Activated T-helper 1 cell treated with anti-CD3 and anti-CD28 coated beads, Interleukin-2, amount 50 U/mL, for 16 hours (primary cell): ENCODE results near the gene CADPS.

Experiments used
- DNase-seq, 2 donors: peaks; one replicate each; pipeline ENCODE4 v3.0.0-alpha.2; 2020; ENCODE audit warnings: low read depth in 1 of 2, low spot score in 1 of 2

CADPS gene

DNA sequence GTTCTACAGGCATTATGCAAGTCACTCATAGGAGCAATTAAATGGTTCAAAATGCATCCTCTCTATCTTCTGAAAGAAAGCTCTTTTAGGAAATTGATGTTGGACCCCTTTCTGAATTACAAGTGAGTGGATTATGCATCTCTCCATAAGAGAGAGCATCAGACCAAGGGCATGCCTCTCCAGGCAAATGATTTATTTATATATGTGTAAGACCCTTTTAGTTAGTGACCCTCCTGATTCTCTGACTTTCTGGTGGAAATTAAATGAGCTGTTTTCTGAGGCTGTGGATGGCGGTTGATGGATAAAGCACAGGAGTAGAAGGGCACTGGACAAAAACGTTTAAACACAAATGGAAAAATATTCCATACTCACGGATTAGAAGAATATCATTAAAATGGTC lies 62.6 kb downstream of the CADPS start:
- DNase-seq: no peak

DNA sequence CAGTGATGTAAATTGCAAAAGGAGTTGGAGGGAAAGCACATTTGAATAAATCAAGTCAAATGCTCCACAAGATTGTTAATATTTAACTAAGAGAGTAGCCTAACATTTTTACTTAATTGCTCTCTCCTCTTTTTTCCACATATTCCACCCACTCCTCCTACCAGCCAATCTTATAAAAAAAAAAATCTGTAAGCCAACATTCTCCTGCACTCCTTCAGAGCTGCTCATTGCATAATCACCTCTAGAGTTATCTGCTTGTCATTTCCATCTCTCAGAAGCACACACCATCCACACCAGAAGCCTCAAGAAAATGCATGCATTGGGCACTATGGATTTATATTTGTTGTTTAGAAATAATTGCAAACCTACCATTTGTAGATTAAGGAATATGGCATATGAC lies 64.1 kb downstream of the CADPS start:
- no peak for DNase-seq

DNA sequence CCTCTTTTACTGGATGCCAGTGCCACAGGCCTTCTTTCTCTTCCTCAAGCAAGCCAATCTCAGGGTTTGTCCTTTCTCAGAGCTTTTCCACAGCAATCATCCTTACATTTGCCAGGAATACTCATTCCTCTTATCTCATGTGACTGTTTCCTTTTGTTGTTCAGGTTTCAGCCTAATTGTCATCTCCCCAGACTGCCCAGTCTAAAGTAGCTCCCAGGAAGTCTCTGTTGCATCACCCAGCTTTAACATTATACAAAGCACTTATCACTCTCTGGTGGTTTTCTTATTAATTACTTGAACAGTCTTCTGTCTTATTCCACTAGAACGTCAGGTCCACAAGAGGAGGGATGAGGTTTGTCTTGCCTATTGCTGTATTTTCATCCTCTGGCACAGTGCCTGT lies 65.8 kb downstream of the CADPS start:
- DNase-seq: no peak

DNA sequence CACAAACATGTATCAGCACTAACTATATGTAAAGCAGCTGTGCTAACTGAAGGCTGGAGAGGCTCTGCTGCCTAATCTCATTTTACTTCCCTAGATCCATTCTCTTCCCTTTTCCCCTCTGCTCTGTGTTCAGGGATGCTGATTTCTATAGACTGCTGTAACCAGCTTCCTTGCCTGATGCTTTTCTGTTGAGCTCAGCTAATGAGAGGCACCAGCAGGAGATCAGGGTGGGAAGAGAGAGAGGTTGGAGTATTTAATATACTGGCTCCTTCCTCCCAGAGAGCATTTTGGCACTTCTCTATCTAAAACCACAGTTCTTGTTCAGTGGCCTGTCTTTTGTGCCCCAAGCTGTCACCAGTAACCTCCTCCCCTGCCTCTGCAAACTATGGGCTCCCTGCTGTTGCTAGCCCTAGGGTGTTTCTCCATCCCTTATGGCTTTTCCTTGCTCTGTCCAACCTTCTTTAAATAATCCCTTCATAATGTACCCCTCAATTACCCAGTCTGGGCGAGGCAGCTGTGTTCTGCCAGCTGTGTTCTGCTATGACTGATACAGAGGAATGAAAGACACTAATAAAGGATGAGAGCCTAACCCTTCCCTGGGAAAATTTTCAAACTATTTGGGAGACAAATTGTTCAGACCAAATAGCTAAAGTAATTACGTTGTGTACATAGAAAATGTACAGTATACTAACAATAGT lies 69.5 kb downstream of the CADPS start:
- DNase-seq: no peak

DNA sequence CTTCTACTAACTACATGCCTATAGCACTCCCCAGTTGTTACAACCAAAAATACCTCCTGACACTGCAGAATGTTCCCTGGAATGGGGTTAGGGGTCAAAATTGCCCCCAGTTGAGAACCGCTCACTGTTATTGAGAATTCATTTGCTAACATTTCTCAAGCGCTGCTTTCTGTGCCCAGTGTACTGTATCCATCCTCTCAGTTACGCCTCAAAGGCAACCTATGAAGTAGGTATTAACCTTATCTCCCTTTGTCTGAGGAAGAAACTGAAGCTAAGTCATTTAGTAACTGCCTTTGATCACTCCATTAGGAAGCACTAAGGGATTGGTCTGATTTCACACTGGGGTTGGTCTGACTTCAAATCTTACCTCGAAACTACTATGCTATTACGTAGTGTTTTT lies 70.1 kb downstream of the CADPS start:
- no peak for DNase-seq

DNA sequence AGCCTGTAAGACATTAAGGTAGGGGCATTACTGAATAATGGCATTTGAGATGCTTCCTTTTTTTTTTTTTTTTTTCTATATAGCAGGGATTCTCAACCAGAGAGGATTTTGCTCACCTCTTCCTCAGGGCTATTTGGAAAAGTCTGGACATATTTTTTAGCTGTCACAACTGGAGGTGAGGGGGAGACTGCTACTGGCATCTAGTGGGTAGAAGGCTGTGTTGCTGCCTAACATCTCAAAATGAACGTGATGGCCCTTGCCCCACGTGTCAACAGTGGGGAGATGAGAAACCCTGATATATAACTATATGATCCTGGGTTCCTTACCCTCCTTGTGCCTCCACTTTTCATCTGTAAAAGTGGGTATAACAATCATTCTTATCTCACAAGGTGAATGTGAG lies 71.9 kb downstream of the CADPS start:
- DNase-seq: no peak

DNA sequence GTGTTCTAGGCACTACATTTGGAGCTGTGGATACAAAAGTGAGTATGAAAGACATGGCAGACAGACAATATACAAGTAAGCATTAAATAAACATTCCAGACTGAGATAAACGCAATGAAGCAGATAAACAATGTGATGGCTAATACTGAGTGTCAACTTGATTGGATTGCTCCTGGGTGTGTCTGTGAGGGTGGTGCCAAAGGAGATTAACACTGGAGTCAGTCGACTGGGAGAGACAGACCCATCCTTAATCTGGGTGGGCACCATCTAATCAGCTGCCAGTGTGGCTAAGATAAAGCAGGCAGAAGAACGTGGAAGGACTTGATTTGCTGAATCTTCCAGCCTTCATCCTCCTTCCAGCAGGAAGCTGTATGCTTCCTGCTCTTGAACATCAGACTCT lies 77.2 kb downstream of the CADPS start:
- no peak for DNase-seq

DNA sequence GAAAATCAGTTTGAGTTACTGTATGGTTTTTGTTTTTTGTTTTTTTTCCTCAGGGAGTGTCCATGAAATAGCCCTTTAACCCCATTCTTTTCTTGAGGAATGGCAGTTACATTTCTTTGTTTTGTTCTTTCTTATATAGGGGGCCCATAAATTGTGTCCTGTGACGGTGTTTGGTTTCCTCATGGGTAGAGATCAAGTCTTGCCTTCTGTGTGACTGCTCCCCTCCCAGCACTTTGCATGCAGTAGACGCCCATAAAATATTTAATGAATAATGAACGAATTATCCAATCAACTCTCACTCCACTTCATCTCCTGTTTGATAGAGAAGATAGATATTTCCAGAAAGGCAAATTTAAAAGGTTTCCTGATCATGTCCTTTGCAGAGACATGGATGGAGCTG lies 78.1 kb downstream of the CADPS start:
- DNase-seq: no peak

DNA sequence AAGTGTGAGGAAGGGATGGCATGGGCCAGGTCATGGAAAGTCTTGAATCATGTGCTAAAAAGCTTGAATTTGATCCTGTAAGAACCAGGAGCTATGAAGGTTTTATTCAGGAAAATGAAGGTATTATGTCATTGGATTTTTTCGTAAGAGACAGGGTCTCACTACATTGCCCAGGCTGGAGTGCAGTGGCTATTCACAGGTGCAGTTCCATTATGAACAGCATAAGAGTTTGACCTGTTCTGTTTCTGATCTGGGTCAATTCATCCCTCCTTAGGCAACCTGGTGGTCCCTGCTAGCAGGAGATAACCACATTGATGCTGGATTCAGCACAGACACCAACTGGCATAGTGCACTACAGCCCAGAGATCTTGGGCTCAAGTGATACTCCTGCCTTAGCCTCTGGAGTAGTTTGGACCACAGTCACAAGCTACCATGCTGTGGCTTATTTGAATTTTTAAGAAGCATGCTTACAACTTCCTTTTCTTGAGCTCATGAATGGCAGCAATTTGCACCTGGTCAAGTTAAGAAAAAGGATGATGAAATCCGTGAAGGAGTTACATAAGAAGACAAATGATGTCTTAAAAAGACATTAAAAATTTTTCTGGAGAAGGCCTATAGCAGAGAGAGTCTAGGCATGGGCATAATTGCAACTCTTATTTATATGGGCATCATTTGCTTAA lies 79.1 kb downstream of the CADPS start:
- no peak for DNase-seq

DNA sequence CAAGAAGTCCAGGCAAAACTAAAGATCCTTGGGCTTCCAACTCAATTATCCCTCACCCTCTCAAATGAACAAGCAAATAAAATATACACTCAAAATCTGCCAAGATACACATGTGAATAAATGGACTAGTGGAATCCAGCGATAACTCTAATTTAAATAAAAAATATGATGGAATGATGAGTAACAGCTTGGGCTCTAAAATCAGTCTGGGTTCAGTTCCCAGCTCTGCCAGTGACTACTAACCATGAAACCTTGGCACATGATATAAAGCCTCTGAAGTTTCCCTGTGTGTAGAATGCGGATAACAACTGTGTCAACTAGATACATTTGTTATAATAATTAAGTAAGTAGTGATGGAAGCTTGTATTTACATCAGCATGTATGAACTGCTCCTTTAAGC lies 81.3 kb downstream of the CADPS start:
- no peak for DNase-seq

DNA sequence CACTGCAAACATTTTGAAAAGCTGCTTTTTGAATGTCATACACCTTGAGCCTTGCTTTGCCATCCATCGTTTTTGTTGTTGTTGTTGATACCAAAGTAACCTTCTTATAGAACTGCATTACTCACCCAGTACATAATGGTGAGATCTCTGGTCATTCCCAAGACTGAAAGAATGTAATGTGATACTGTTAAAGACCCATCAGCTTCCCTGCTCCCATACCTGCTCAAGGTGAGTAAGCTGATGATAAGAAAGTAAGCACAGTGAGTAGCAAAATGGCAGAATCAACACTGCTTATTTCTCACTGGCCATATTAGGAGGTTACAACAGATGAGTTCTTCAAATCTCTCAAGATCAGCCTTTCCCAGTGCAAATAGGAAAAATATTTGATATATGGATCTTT lies 89.8 kb downstream of the CADPS start:
- DNase-seq: no peak

DNA sequence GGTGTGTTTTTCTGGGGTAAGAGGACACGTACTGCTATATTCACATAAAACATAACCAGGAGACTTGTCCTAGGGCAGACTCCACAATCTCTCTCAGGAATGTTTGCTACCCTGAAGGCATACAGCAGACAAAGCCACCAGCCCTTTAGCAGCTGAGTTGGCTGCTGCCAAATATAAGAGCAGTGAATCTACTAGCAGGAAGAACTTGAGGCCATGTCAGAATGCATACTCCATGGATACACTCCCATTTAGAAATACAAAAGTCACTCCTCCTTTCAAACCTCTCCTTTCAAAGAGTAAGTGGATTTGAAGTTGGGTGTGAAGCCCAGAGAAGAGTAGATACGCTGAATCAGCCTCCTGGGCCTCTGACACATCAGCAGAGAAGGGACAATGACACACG lies 94.1 kb downstream of the CADPS start:
- DNase-seq: no peak

DNA sequence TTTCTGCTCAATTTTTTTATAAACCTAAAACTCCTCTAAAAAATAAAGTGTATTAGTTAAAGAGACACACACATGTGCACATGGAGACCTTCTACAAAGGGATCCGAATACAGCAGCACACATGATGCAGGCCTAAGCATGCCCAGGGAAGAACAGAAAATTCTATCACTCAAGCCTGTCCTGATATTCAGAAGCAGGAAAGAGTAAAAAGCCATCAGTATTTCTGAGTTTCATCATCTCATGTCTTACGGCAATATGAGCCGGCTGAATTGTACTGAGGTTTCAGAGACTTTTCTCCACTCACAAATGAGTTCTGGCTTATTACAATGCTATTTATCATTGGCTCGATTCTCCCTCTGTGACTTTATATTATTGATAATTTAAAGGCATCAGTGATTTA lies 97.5 kb downstream of the CADPS start:
- no peak for DNase-seq

DNA sequence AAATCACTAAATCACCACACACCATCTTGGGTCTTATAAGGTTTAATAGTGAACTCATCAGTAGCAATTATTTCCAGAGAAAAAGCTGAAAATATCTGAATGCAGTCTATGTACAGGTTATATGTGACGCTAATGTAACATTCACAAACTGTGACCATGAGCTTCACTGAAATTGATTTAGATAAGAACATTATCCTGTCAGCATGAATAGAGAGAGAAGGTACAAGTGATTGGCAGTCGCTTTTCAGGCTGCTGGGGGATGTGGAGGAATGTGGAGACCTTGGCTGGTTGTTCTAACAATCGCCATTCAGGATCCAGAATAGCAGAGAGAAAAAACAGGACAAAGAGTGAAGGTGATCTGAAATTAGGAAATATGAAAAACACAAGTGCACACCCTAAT lies 98.1 kb downstream of the CADPS start:
- no peak for DNase-seq

DNA sequence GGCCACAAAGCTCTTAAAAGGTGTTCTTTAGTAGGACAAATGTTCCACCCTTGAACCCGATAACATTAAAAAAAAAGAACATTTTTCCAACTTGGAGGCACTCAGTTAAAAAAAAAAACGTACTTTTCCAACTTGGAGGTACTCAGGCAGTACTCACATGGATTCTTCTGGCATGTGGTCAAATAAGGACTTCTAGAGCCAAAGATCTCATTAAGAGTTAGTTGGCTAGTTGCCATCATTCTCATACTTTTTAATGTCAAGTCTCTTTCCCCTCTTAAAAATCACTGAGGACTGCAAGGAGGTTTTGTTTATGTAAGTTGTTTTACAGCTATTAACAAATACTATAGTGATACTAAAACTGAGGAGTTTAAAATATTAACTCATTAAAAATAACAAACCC lies 101.0 kb downstream of the CADPS start:
- DNase-seq: no peak

DNA sequence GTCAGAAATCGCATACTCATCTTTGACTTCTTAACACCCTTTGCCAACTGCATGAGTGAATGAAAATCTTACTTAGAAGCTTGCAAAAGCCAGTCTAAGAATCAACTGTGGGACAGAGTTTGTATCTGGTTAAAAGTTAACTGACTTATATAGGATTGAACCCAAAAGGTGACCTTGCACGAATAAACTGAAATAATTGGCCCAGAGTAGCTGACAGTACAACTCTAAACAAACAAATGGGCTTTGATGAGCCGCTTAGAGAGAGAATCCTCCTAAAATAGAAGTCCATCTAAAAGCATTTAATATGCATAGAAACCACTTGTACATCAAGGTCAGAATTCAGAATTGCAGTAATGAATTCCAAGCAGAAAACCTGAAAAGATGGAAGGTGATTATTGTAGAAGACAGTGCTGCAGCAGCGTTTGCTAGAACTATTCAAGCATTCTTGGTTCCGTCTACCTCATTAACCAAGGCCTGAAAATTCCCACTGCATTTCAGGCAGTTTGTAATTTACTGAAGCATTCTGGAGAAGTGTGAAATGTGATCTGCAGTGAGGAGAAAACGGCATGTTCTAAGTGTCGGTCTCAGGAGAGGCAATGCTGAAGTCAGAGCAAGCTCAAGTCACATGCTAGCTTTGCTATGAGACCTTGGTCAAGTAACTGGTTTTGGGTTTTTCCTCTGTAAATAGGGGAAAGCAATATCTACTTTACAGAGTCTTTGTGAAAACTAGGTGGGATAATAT lies 103.7 kb downstream of the CADPS start:
- DNase-seq: no peak

DNA sequence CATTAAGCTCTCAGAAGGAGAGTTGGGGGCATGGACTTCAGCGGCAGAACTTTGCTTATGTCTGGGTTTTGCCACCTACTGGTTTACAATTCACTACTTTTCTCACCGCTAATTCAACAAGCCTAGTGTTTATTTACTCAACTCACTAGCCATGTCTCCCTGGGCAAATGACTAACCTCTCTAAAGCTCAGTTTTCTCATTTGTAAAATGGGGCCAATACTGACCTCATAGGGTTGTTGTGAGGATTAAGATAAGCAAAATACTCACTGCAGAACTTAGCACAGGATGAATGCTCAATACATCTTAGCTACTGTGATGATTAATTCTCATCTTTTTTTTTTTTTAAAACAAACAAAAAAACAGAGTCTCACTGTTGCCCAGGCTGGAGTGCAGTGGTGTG lies 106.3 kb downstream of the CADPS start:
- no peak for DNase-seq

DNA sequence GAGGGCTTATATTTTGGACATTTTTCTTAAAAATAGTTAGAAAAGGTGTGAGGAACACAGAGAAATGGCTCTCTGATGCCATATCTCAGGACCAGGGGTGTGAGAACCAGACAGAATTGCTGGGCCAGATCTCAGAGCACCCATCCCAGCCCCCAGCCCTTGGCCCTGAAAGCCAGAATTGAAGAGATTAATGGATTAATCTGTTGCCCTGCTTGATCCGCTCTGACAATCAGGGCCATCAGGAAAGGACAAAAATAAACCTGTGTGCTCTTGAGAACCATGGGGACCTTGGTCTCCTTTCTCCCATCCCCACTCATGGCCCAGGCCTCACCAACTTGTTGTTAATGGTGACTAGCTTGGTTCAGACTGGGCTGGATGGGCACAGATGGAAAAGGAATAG lies 113.5 kb downstream of the CADPS start:
- no peak for DNase-seq

DNA sequence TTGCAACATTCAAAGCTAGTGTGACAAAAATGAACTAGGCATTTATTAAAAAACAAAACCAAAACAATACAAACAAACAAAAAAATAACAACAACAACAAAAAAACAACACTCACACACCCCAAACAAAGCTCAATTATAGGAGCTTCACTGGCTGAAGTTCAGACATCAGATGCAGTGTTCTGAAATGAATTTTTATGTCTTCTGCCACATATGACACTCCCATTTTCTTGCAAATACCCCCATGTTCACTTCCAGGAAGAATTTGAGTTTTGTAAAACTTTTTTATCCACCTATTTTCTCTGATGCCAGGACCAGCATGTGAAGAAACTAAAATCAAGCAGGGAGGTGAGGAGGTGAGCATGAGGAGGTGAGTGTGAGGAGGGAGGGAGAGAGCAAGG lies 113.9 kb downstream of the CADPS start:
- no peak for DNase-seq

DNA sequence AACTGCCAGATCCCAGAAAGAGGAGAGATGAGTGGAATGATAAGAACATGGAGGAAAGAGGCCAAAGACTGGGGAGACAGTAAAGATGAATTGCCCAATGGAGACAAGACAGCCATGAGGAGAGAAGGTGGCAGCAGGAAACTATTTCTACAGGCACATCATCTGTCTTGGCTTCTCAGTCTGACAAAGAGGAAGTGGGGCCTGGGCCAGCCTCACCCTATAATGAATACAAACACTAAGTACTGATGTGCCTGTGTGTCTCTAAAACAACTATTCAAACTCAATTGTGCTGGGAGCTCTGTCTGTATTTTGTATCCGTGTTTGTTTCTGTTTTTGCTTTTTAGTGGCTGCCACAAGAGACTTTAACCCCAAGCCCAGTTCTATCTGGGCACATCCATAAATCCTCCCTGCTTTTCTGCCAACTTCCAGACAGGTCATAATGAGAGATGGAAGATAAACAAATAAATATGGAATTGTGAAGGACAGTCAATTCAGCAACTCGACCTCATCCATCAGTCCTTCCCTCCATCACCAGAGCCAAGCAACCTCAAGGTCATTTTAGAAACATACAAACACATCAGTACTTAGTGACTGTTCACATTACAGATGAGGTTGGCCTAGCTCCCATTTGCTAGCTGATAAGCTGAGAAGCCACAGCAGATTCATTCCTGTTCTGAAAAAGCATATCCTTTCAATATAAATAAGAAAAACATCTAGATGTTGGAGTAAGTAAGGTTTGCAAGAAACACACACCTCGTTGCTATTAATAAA lies 116.7 kb downstream of the CADPS start:
- no peak for DNase-seq

DNA sequence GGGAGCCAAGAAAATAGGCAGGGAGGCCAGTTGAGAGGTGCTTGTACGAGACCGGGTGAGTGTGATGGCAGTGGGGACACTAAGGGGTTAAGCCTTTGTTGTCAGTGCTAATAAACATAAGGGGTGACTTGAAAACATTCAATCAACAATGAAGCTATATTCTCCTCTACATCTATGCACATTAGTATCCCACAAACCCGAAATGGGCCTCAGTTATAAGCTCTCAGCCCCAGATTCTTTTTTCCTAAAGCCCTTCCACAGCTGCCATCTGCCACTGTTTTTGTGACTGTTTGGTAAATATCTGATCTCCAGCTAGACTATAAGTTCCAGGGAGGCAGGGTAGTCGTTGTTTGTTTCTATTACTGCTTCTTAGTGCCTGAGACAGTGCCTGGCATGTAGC lies 118.2 kb downstream of the CADPS start:
- no peak for DNase-seq

DNA sequence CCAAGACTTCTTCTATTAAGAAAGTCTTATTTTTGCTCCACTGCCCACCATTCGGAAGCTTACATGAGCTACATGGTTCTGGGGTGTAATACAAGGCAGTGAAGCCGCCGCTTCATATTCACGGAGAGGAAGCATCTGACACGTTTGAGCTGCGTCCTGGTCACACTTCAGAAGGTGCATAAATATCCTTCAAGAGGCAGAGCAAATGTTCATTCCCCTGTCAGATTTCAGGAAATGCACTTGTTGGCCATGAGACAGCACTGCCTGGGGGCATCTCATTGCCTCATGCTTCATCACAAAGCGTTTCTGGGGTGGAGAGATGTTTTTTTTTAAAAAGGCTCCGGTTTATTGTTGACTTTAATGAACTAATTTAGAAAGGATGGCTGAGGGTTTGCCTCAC lies 119.9 kb downstream of the CADPS start:
- DNase-seq: no peak
